ENCODE measurements around the gene PGC.

GRCh38 chr6:41758641-41759035 is 11.4 kb upstream of the PGC start:
- TF ChIP-seq, protein P1, sequence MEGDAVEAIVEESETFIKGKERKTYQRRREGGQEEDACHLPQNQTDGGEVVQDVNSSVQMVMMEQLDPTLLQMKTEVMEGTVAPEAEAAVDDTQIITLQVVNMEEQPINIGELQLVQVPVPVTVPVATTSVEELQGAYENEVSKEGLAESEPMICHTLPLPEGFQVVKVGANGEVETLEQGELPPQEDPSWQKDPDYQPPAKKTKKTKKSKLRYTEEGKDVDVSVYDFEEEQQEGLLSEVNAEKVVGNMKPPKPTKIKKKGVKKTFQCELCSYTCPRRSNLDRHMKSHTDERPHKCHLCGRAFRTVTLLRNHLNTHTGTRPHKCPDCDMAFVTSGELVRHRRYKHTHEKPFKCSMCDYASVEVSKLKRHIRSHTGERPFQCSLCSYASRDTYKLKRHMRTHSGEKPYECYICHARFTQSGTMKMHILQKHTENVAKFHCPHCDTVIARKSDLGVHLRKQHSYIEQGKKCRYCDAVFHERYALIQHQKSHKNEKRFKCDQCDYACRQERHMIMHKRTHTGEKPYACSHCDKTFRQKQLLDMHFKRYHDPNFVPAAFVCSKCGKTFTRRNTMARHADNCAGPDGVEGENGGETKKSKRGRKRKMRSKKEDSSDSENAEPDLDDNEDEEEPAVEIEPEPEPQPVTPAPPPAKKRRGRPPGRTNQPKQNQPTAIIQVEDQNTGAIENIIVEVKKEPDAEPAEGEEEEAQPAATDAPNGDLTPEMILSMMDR (IDR thresholded peaks at IDR 0.05 in 8 of 11, conservative IDR thresholded peaks at IDR 0.05 in 3 of 11) = no peak
- TF ChIP-seq POLR2A (IDR thresholded peaks at IDR 0.05) (no peak), POLR2AphosphoS5 (IDR thresholded peaks at IDR 0.05) (no peak)
